GM18502 (cell line): ENCODE measurements around the gene EXOSC7.
"Not testable (repeated sequence)": the region's sequence is repeated elsewhere in the genome, so short reads cannot be mapped to it uniquely, and the experiment has no call there.

Experiments
- ATAC-seq: cut with Tn5 transposase; IDR thresholded peaks from one replicate; pipeline ENCODE4 v1.9.1; 2021; ENCODE audit warnings: mild to moderate bottlenecking; ENCODE audit not compliant: unreplicated experiment, poor library complexity

The EXOSC7 gene

GRCh38 chr3:44976002-44976815, at the start of gene EXOSC7, which contains the start of gene ZDHHC3:
Gene EXOSC7, plus strand, starts transcription at chr3:44976244. Its CDS starts 34 bp downstream, at chr3:44976278.
Gene ZDHHC3, minus strand, starts transcription at chr3:44976174. Its CDS starts 16,738 bp downstream, at chr3:44959436.
- peak; percentile 81 for ATAC-seq

- no peak for ATAC-seq
Observed at GRCh38 chr3:44926921-44927320, 49.1 kb upstream of the EXOSC7 start.

GRCh38 chr3:44927371-44927770, 48.7 kb upstream of the EXOSC7 start:
- ATAC-seq: no peak

GRCh38 chr3:44929782-44930181, 46.3 kb upstream of the EXOSC7 start:
- ATAC-seq: no peak

- no peak for ATAC-seq
Observed at GRCh38 chr3:44930911-44931310, 45.1 kb upstream of the EXOSC7 start.

GRCh38 chr3:44931791-44932190, 44.3 kb upstream of the EXOSC7 start:
- ATAC-seq: no peak

- no peak for ATAC-seq
Observed at GRCh38 chr3:44932271-44932670, 43.8 kb upstream of the EXOSC7 start.

GRCh38 chr3:44932986-44933944, 42.8 kb upstream of the EXOSC7 start:
- ATAC-seq: no peak

GRCh38 chr3:44939581-44940036, 36.4 kb upstream of the EXOSC7 start:
- ATAC-seq: no peak

- ATAC-seq: no peak
Observed at GRCh38 chr3:44942202-44942921, 33.7 kb upstream of the EXOSC7 start.

GRCh38 chr3:44948239-44948638, 27.8 kb upstream of the EXOSC7 start:
- no peak for ATAC-seq

GRCh38 chr3:44949770-44950169, 26.3 kb upstream of the EXOSC7 start:
- not testable (repeated sequence) for ATAC-seq

GRCh38 chr3:44950275-44950734, 25.7 kb upstream of the EXOSC7 start:
- no peak for ATAC-seq

- ATAC-seq: no peak
Observed at GRCh38 chr3:44952689-44953088, 23.4 kb upstream of the EXOSC7 start.

- no peak for ATAC-seq
Observed at GRCh38 chr3:44954304-44954703, 21.7 kb upstream of the EXOSC7 start.

- peak; percentile 80 for ATAC-seq
Observed at GRCh38 chr3:44954962-44955361, 21.1 kb upstream of the EXOSC7 start.

- no peak for ATAC-seq
Observed at GRCh38 chr3:44955917-44956316, 20.1 kb upstream of the EXOSC7 start.

GRCh38 chr3:44957986-44958385, 18.1 kb upstream of the EXOSC7 start:
- no peak for ATAC-seq

- no peak for ATAC-seq
Observed at GRCh38 chr3:44958386-44958785, 17.7 kb upstream of the EXOSC7 start.

GRCh38 chr3:44960387-44961026, 15.5 kb upstream of the EXOSC7 start:
- no peak for ATAC-seq
